ENCODE data around the gene P2RX4. TPM values are rescaled to one million over a fixed set of nuclear protein-coding genes. Genes with fewer than 3 reads are reported as not detected.

P2RX4 gene
- total and polyA plus RNA-seq, 4 experiments from 2014 or later: 35.4 to 66.0 (median 52.7) TPM

GRCh38 chr12:121260091-121260490 lies 50.2 kb downstream of the P2RX4 start:
- intact Hi-C loops (cut with micrococcal nuclease): no loop called here
- ChIA-PET CTCF (ENCODE audit: partially characterized antibody) (no interaction called here), POLR2A (ENCODE audit: partially characterized antibody) (no interaction called here)
- peak overlapping the region in 1 of 7 donors; percentile 47 for H3K27ac Mint-ChIP-seq
- Histone ChIP-seq H3K27ac (ENCODE audit: low read depth, low read length) (no peak overlapping the region), H3K4me1 (ENCODE audit: insufficient read depth, low read length) (no peaks in the 10 kb centered on the region), H3K9me3 (ENCODE audit: control insufficient read depth in 1 of 2, low read length in 2 of 2) (no peaks in the 10 kb centered on the region), H3K4me3 (ENCODE audit: low read length in 2 of 2) (no peak overlapping the region), H3K27me3 (ENCODE audit: insufficient read depth, low read length) (no peaks in the 10 kb centered on the region), H3K36me3 (ENCODE audit: insufficient read depth, low read length) (peaks cover 8% of the 10 kb centered on the region)
- DNase-seq: no peak
- H3K27me3 Mint-ChIP-seq: no peaks in the 10 kb centered on the region
- no peak overlapping the region for H3K4me3 Mint-ChIP-seq
- no peaks in the 10 kb centered on the region for H3K9me3 Mint-ChIP-seq
- no peaks in the 10 kb centered on the region for H3K4me1 Mint-ChIP-seq
- H3K36me3 Mint-ChIP-seq: peaks cover 49 to 54% of the 10 kb centered on the region in 2 donors

- intact Hi-C loops (cut with micrococcal nuclease): no loop called here
- Mint-ChIP-seq H3K4me1 (no peaks in the 10 kb centered on the region), H3K4me3 (no peak overlapping the region), H3K36me3 (peaks cover 48 to 53% of the 10 kb centered on the region in 2 donors), H3K27ac (peak overlapping the region in 1 of 7 donors; percentile 36), H3K9me3 (no peaks in the 10 kb centered on the region), H3K27me3 (no peaks in the 10 kb centered on the region)
- DNase-seq: no peak
- Histone ChIP-seq H3K27me3 (ENCODE audit: insufficient read depth, low read length) (no peaks in the 10 kb centered on the region), H3K27ac (ENCODE audit: low read depth, low read length) (no peak overlapping the region), H3K4me1 (ENCODE audit: insufficient read depth, low read length) (no peaks in the 10 kb centered on the region), H3K9me3 (ENCODE audit: control insufficient read depth in 1 of 2, low read length in 2 of 2) (no peaks in the 10 kb centered on the region), H3K36me3 (ENCODE audit: insufficient read depth, low read length) (peaks cover 8% of the 10 kb centered on the region), H3K4me3 (ENCODE audit: low read length in 2 of 2) (no peak overlapping the region)
- ChIA-PET POLR2A (ENCODE audit: partially characterized antibody) (no interaction called here), CTCF (ENCODE audit: partially characterized antibody) (no interaction called here)
These were observed 51.5 kb downstream of the P2RX4 start for GRCh38 chr12:121261398-121261797.

- Mint-ChIP-seq H3K27ac (no peak overlapping the region), H3K4me1 (no peaks in the 10 kb centered on the region), H3K4me3 (no peak overlapping the region), H3K9me3 (no peaks in the 10 kb centered on the region), H3K36me3 (peaks cover 49 to 50% of the 10 kb centered on the region in 2 donors), H3K27me3 (no peaks in the 10 kb centered on the region)
- DNase-seq: no peak
- intact Hi-C loops (cut with micrococcal nuclease): no loop called here
- Histone ChIP-seq H3K4me1 (ENCODE audit: insufficient read depth, low read length) (no peaks in the 10 kb centered on the region), H3K4me3 (ENCODE audit: low read length in 2 of 2) (no peak overlapping the region), H3K9me3 (ENCODE audit: control insufficient read depth in 1 of 2, low read length in 2 of 2) (no peaks in the 10 kb centered on the region), H3K27ac (ENCODE audit: low read depth, low read length) (no peak overlapping the region), H3K27me3 (ENCODE audit: insufficient read depth, low read length) (no peaks in the 10 kb centered on the region), H3K36me3 (ENCODE audit: insufficient read depth, low read length) (peaks cover 9% of the 10 kb centered on the region)
- ChIA-PET CTCF (ENCODE audit: partially characterized antibody) (interaction anchor here (0.7 kb wide), 1 partner anchor 133 kb away, joined by 3 read pairs; no protein-coding TSS in a partner anchor), POLR2A (ENCODE audit: partially characterized antibody) (no interaction called here)
These were observed 53.4 kb downstream of the P2RX4 start for GRCh38 chr12:121263206-121263935.

GRCh38 chr12:121264135-121264534 lies 54.2 kb downstream of the P2RX4 start:
- Histone ChIP-seq H3K27me3 (ENCODE audit: insufficient read depth, low read length) (no peaks in the 10 kb centered on the region), H3K4me1 (ENCODE audit: insufficient read depth, low read length) (no peaks in the 10 kb centered on the region), H3K4me3 (ENCODE audit: low read length in 2 of 2) (no peak overlapping the region), H3K36me3 (ENCODE audit: insufficient read depth, low read length) (peaks cover 14% of the 10 kb centered on the region), H3K9me3 (ENCODE audit: control insufficient read depth in 1 of 2, low read length in 2 of 2) (no peaks in the 10 kb centered on the region), H3K27ac (ENCODE audit: low read depth, low read length) (no peak overlapping the region)
- intact Hi-C loops (cut with micrococcal nuclease): no loop called here
- ChIA-PET CTCF (ENCODE audit: partially characterized antibody) (no interaction called here), POLR2A (ENCODE audit: partially characterized antibody) (no interaction called here)
- Mint-ChIP-seq H3K4me3 (no peak overlapping the region), H3K27me3 (no peaks in the 10 kb centered on the region), H3K36me3 (peaks cover 51 to 53% of the 10 kb centered on the region in 2 donors), H3K9me3 (no peaks in the 10 kb centered on the region), H3K27ac (peak overlapping the region in 1 of 7 donors; percentile 32), H3K4me1 (no peaks in the 10 kb centered on the region)
- no peak for DNase-seq

GRCh38 chr12:121264951-121265515 lies 55.1 kb downstream of the P2RX4 start:
- H3K27me3 ChIP-seq (ENCODE audit: insufficient read depth, low read length): no peaks in the 10 kb centered on the region
- ChIA-PET POLR2A (ENCODE audit: partially characterized antibody) (no interaction called here), CTCF (ENCODE audit: partially characterized antibody) (no interaction called here)
- no peaks in the 10 kb centered on the region for H3K4me1 ChIP-seq (ENCODE audit: insufficient read depth, low read length)
- H3K9me3 Mint-ChIP-seq: no peaks in the 10 kb centered on the region
- no peaks in the 10 kb centered on the region for H3K4me1 Mint-ChIP-seq
- H3K36me3 ChIP-seq (ENCODE audit: insufficient read depth, low read length): peaks cover 20% of the 10 kb centered on the region
- intact Hi-C loops (cut with micrococcal nuclease): no loop called here
- H3K4me3 Mint-ChIP-seq: no peak overlapping the region
- H3K9me3 ChIP-seq (ENCODE audit: control insufficient read depth in 1 of 2, low read length in 2 of 2): no peaks in the 10 kb centered on the region
- H3K27ac ChIP-seq (ENCODE audit: low read depth, low read length): no peak overlapping the region
- H3K4me3 ChIP-seq (ENCODE audit: low read length in 2 of 2): no peak overlapping the region
- peak overlapping the region in 3 of 7 donors; percentile 29 to 76 (median 40) for H3K27ac Mint-ChIP-seq
- H3K36me3 Mint-ChIP-seq: peaks cover 48 to 54% of the 10 kb centered on the region in 2 donors
- H3K27me3 Mint-ChIP-seq: no peaks in the 10 kb centered on the region
- DNase-seq: no peak

GRCh38 chr12:121267822-121268221 lies 57.9 kb downstream of the P2RX4 start:
- Histone ChIP-seq H3K27ac (ENCODE audit: low read depth, low read length) (no peak overlapping the region), H3K9me3 (ENCODE audit: control insufficient read depth in 1 of 2, low read length in 2 of 2) (no peaks in the 10 kb centered on the region), H3K36me3 (ENCODE audit: insufficient read depth, low read length) (peaks cover 15% of the 10 kb centered on the region), H3K4me3 (ENCODE audit: low read length in 2 of 2) (no peak overlapping the region), H3K27me3 (ENCODE audit: insufficient read depth, low read length) (no peaks in the 10 kb centered on the region), H3K4me1 (ENCODE audit: insufficient read depth, low read length) (no peaks in the 10 kb centered on the region)
- ChIA-PET POLR2A (ENCODE audit: partially characterized antibody) (no interaction called here), CTCF (ENCODE audit: partially characterized antibody) (no interaction called here)
- peaks cover 40% of the 10 kb centered on the region in 2 donors for H3K36me3 Mint-ChIP-seq
- intact Hi-C loops (cut with micrococcal nuclease): no loop called here
- H3K4me3 Mint-ChIP-seq: no peak overlapping the region
- peaks cover 0 to under 1% (median under 1%) of the 10 kb centered on the region in 4 donors for H3K4me1 Mint-ChIP-seq
- no peaks in the 10 kb centered on the region for H3K27me3 Mint-ChIP-seq
- peak overlapping the region in 1 of 7 donors; percentile 47 for H3K27ac Mint-ChIP-seq
- no peak for DNase-seq
- H3K9me3 Mint-ChIP-seq: peaks cover 0 to 1% (median 0%) of the 10 kb centered on the region in 8 donors

- DNase-seq: no peak
- no peak overlapping the region for H3K4me3 ChIP-seq (ENCODE audit: low read length in 2 of 2)
- peaks cover 10% of the 10 kb centered on the region for H3K36me3 ChIP-seq (ENCODE audit: insufficient read depth, low read length)
- no peaks in the 10 kb centered on the region for H3K4me1 ChIP-seq (ENCODE audit: insufficient read depth, low read length)
- Mint-ChIP-seq H3K4me3 (no peak overlapping the region), H3K36me3 (peaks cover 28 to 35% of the 10 kb centered on the region in 2 donors), H3K27ac (peak overlapping the region in 2 of 7 donors; percentile 12 to 73), H3K27me3 (no peaks in the 10 kb centered on the region), H3K4me1 (peaks cover 0 to 5% (median 3%) of the 10 kb centered on the region in 4 donors), H3K9me3 (peaks cover 0 to 2% (median 0%) of the 10 kb centered on the region in 8 donors)
- ChIA-PET POLR2A (ENCODE audit: partially characterized antibody) (no interaction called here), CTCF (ENCODE audit: partially characterized antibody) (no interaction called here)
- H3K9me3 ChIP-seq (ENCODE audit: control insufficient read depth in 1 of 2, low read length in 2 of 2): no peaks in the 10 kb centered on the region
- no peaks in the 10 kb centered on the region for H3K27me3 ChIP-seq (ENCODE audit: insufficient read depth, low read length)
- intact Hi-C loops (cut with micrococcal nuclease): no loop called here
- no peak overlapping the region for H3K27ac ChIP-seq (ENCODE audit: low read depth, low read length)
These were observed 63.5 kb downstream of the P2RX4 start for GRCh38 chr12:121273364-121273896.

Data from CD4-positive, alpha-beta memory T cell (primary cell).